GM15510 (cell line): Measurements from ENCODE around the gene COQ3.

Experiments used
- POLR2A ChIP-seq: IDR thresholded peaks from 3 replicates; pipeline ENCODE4 v1.6.1; 2011; ENCODE audit warnings: borderline replicate concordance; ENCODE audit not compliant: insufficient read length; ENCODE audit errors: extremely low read depth

Gene COQ3

GRCh38 chr6:99353126-99353525, 40.9 kb downstream of the COQ3 start:
- TF ChIP-seq POLR2A = no peak

- no peak for TF ChIP-seq POLR2A
Observed at GRCh38 chr6:99350573-99350972, 43.4 kb downstream of the COQ3 start.

- no peak for TF ChIP-seq POLR2A
Observed at GRCh38 chr6:99349171-99350141, 44.5 kb downstream of the COQ3 start, which contains the start of gene FAXC. Gene FAXC (minus strand): TSS chr6:99349674. CDS start chr6:99349372, 302 bp downstream.

GRCh38 chr6:99348288-99349170, 45.5 kb downstream of the COQ3 start:
- TF ChIP-seq POLR2A = no peak

- no peak for TF ChIP-seq POLR2A
Observed at GRCh38 chr6:99347804-99348203, 46.2 kb downstream of the COQ3 start.

- no peak for TF ChIP-seq POLR2A
Observed at GRCh38 chr6:99346595-99346994, 47.4 kb downstream of the COQ3 start.

GRCh38 chr6:99345164-99345563, 48.8 kb downstream of the COQ3 start:
- no peak for TF ChIP-seq POLR2A

GRCh38 chr6:99344289-99344688, 49.7 kb downstream of the COQ3 start:
- TF ChIP-seq POLR2A = no peak

GRCh38 chr6:99341862-99342455, 52.0 kb downstream of the COQ3 start:
- no peak for TF ChIP-seq POLR2A

- no peak for TF ChIP-seq POLR2A
Observed at GRCh38 chr6:99338188-99338587, 55.8 kb downstream of the COQ3 start.

- no peak for TF ChIP-seq POLR2A
Observed at GRCh38 chr6:99334526-99335127, 59.4 kb downstream of the COQ3 start.

GRCh38 chr6:99333068-99333467, 60.9 kb downstream of the COQ3 start:
- TF ChIP-seq POLR2A = no peak

GRCh38 chr6:99331531-99331930, 62.5 kb downstream of the COQ3 start:
- TF ChIP-seq POLR2A = no peak

- no peak for TF ChIP-seq POLR2A
Observed at GRCh38 chr6:99330159-99330558, 63.8 kb downstream of the COQ3 start.
